CD4-positive, alpha-beta T cell treated with Interferon alpha-2 for 1 hour (primary cell): ENCODE measurements around the gene LRRC3B.

ENCODE experiments used
- DNase-seq, 2 donors: peaks; one replicate each; pipeline ENCODE4 v3.0.0-alpha.2; 2020 to 2022

The LRRC3B gene

GRCh38 chr3:26634601-26635000, 12.0 kb downstream of the LRRC3B start:
- no peak for DNase-seq

- DNase-seq = no peak
These were observed 13.6 kb downstream of the LRRC3B start for GRCh38 chr3:26636096-26636727.

GRCh38 chr3:26637698-26638097, 15.1 kb downstream of the LRRC3B start:
- DNase-seq = no peak

GRCh38 chr3:26638113-26638512, 15.5 kb downstream of the LRRC3B start:
- DNase-seq = no peak

- no peak for DNase-seq
These were observed 16.8 kb downstream of the LRRC3B start for GRCh38 chr3:26639339-26639738.

- no peak for DNase-seq
These were observed 24.5 kb downstream of the LRRC3B start for GRCh38 chr3:26647078-26647477.

GRCh38 chr3:26648461-26648860, 25.9 kb downstream of the LRRC3B start:
- DNase-seq = no peak

GRCh38 chr3:26652164-26652563, 29.6 kb downstream of the LRRC3B start:
- no peak for DNase-seq

GRCh38 chr3:26653811-26654425, 31.3 kb downstream of the LRRC3B start:
- DNase-seq = no peak

- no peak for DNase-seq
These were observed 32.7 kb downstream of the LRRC3B start for GRCh38 chr3:26655231-26655630.

- no peak for DNase-seq
These were observed 34.9 kb downstream of the LRRC3B start for GRCh38 chr3:26657348-26657976.

GRCh38 chr3:26668171-26668570, 45.6 kb downstream of the LRRC3B start:
- DNase-seq = no peak

- no peak for DNase-seq
These were observed 46.1 kb downstream of the LRRC3B start for GRCh38 chr3:26668696-26669095.

GRCh38 chr3:26675336-26675735, 52.8 kb downstream of the LRRC3B start:
- no peak for DNase-seq

GRCh38 chr3:26681632-26682031, 59.1 kb downstream of the LRRC3B start:
- no peak for DNase-seq

- no peak for DNase-seq
These were observed 59.8 kb downstream of the LRRC3B start for GRCh38 chr3:26682406-26682805.

- DNase-seq = no peak
These were observed 61.3 kb downstream of the LRRC3B start for GRCh38 chr3:26683902-26684301.

GRCh38 chr3:26687466-26687865, 64.9 kb downstream of the LRRC3B start:
- no peak for DNase-seq

GRCh38 chr3:26699553-26699952, 77.0 kb downstream of the LRRC3B start:
- DNase-seq = no peak

- no peak for DNase-seq
These were observed 80.9 kb downstream of the LRRC3B start for GRCh38 chr3:26703519-26703918.

- DNase-seq = no peak
These were observed 82.2 kb downstream of the LRRC3B start for GRCh38 chr3:26704736-26705135.

GRCh38 chr3:26708501-26708900, 85.9 kb downstream of the LRRC3B start:
- DNase-seq = no peak

GRCh38 chr3:26712211-26713026, 89.8 kb downstream of the LRRC3B start:
- DNase-seq = peak in 1 of 2 donors; percentile 27

GRCh38 chr3:26713091-26713490, 90.5 kb downstream of the LRRC3B start:
- DNase-seq = no peak
